Naive thymus-derived CD8-positive, alpha-beta T cell (primary cell): ENCODE measurements around the gene BLCAP. TPM values are rescaled to one million over a fixed set of nuclear protein-coding genes. Genes with fewer than 3 reads are reported as not detected.

Experiments
- ATAC-seq, 2 donors: fragments of 150-1000 bp; cut with Tn5 transposase in 1 of 2; sonication (Bioruptor Pico), chemical (Tn5 transposase) in 1 of 2; 1 replicate in 1 of 2; 2 replicates in 1 of 2; pipeline ENCODE4 v1.10.0; 2021; ENCODE audit warnings: mild to moderate bottlenecking in 2 of 2, moderate library complexity in 2 of 2
- POLR2A ChIA-PET: fragments of 350-600 bp; sonication (Branson Sonifier 250); formaldehyde crosslinking; loops from one replicate; lab custom pipeline; 2021; ENCODE audit warnings: antibody characterized with exemption; lab: Charles Lee
- DNase-seq, 10 donors: peaks; one replicate each; pipeline versions ENCODE4 v3.0.0 to v3.0.0-alpha.2; 2020 to 2022
- H3K27ac Mint-ChIP-seq, 10 donors: one replicate each; pipeline ENCODE4 v1.8.0; 2020 to 2022; ENCODE audit warnings: mild to moderate bottlenecking in 10 of 10, mixed read lengths in 10 of 10, moderate library complexity in 4 of 10, inconsistent platforms in 1 of 10
- H3K27me3 Mint-ChIP-seq, 5 donors: one replicate each; pipeline ENCODE4 v1.8.0; 2021 to 2022; ENCODE audit warnings: mixed read lengths in 5 of 5
- H3K36me3 Mint-ChIP-seq, 3 donors: one replicate each; pipeline ENCODE4 v1.8.0; 2020 to 2022; ENCODE audit warnings: mixed read lengths in 3 of 3, mild to moderate bottlenecking in 2 of 3, inconsistent platforms in 1 of 3
- H3K4me1 Mint-ChIP-seq, 4 donors: one replicate each; pipeline ENCODE4 v1.8.0; 2021 to 2022; ENCODE audit warnings: mixed read lengths in 4 of 4
- H3K4me3 Mint-ChIP-seq, 10 donors: one replicate each; pipeline ENCODE4 v1.8.0; 2020 to 2022; ENCODE audit warnings: mild to moderate bottlenecking in 10 of 10, mixed read lengths in 10 of 10, moderate library complexity in 6 of 10, inconsistent platforms in 1 of 10
- H3K9me3 Mint-ChIP-seq, 9 donors: one replicate each; pipeline ENCODE4 v1.8.0; 2020 to 2022; ENCODE audit warnings: mixed read lengths in 9 of 9, mild to moderate bottlenecking in 3 of 9, inconsistent platforms in 1 of 9, moderate library complexity in 1 of 9
- polyA plus RNA-seq, 3 donors: library from polyadenylated mRNA; unstranded; fragments of 300-500 nt; fragmentation: Illumina TruSeq; gene quantifications; one replicate each; pipeline ENCODE4 v1.2.3, GENCODE V29; 2021
- total RNA-seq, 8 experiments: library from RNA in 2 of 8; stranded (reverse) in 2 of 8; gene quantifications; one replicate each; pipeline ENCODE4 v1.2.3 and lab custom pipeline; 2021 to 2026

The BLCAP gene
- total and polyA plus RNA-seq, 5 experiments from 2014 or later = 86.6 to 99.5 (median 91.8) TPM

DNA sequence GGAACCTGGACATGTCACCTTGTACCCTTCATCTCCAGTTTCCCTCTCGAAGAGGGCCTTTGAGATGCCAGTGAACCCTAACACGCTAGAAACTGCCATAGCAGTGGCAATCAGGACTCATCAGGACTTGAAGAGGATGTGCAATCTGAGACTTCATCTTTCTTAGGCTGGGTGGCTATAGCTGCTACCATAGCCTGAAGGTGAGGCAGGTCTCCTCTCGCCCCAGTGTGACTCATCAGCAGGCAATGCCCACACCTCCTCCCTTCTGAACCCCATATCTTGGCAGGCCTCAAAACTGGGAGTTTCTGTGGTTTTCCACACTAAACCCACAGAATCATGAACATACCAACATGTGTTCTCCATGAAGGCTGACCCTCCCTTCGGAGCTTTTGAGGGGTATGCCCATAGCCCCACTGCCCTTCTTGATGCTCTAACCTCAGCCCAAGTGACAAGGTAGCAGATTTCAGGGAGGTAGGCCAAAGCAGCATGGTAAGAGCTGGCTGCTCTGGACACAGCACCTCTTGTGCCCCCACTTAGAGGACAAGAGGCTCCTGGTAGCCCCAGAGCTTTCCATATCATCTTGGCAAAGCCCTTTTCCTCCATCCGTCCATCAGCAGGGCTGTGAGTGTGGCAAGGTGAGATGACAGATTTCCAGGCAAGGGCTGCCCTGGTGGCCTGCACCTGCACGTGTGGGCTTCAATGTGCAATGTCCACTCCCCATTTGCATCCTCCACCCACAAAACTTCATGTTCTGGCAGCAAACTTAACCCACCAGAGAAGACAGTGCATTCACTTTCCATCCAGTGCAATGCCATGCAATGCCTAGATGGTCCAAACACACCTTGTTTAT, 2.6 kb downstream of the BLCAP start:
- H3K9me3 Mint-ChIP-seq = no peaks in the 10 kb centered on the region
- H3K27me3 Mint-ChIP-seq = no peaks in the 10 kb centered on the region
- H3K4me3 Mint-ChIP-seq = peak overlapping the region; percentile 26 to 94 (median 77)
- DNase-seq (no peak), ATAC-seq (no peak)
- POLR2A ChIA-PET = no interaction called here
- peaks cover 49 to 68% (median 64%) of the 10 kb centered on the region in 4 donors for H3K4me1 Mint-ChIP-seq
- H3K36me3 Mint-ChIP-seq = peaks cover 0 to 15% (median 6%) of the 10 kb centered on the region in 3 donors
- peak overlapping the region in 8 of 10 donors; percentile 7 to 99 (median 66) for H3K27ac Mint-ChIP-seq

DNA sequence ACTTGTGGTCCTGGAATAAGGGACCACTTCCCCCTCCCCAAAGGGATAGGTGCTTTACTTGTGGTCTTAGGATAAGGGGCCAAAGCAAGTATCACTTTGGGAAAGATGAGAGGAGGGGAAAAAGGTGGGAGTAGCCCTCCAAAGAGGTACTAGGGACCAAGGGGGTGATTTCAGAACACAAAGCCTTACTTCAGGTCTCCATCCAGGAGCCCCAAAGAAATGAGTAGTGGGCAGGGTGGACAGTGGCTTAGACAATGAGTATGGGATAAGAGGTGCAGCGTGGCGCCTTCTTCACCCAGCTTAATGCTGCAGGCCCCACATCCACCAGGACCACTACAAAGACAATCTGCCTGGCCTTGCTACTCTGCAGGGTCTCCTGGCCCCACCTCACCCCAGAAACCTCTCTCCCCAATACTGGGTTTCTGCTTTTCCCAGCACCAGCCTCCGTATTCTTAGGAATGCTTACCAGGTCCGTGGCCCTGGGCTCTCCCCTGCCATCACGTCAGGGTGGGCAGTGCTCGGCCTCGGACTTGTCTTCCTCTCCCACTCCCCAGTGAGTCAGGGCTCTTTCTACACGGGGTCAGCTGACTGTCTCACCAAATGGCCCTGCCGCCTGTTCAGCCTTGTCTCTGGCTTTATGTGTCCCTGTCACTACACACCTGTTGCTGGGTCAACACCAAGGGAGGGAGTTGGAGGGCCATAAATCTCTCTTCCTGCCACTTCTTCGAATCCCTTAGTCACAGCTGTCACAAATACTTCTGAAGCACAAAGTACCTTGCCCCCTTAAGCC, 3.6 kb downstream of the BLCAP start:
- H3K27ac Mint-ChIP-seq = peak overlapping the region in 3 of 10 donors; percentile 0 to 88 (median 65)
- H3K4me3 Mint-ChIP-seq = peak overlapping the region in 4 of 10 donors; percentile 26 to 89 (median 40)
- no peaks in the 10 kb centered on the region for H3K9me3 Mint-ChIP-seq
- ATAC-seq = no peak
- no peaks in the 10 kb centered on the region for H3K27me3 Mint-ChIP-seq
- peaks cover 47 to 73% (median 65%) of the 10 kb centered on the region in 4 donors for H3K4me1 Mint-ChIP-seq
- no peak for DNase-seq
- POLR2A ChIA-PET = no interaction called here
- H3K36me3 Mint-ChIP-seq = peaks cover 0 to 20% (median 6%) of the 10 kb centered on the region in 3 donors

GRCh38 chr20:37523012-37523391, 4.7 kb downstream of the BLCAP start:
- DNase-seq = no peak
- Mint-ChIP-seq H3K4me3 (peak overlapping the region in 4 of 10 donors; percentile 6 to 51 (median 17)), H3K36me3 (peaks cover 4 to 31% (median 9%) of the 10 kb centered on the region in 3 donors), H3K4me1 (peaks cover 47 to 70% (median 65%) of the 10 kb centered on the region in 4 donors), H3K27ac (no peak overlapping the region), H3K9me3 (no peaks in the 10 kb centered on the region), H3K27me3 (no peaks in the 10 kb centered on the region)
- no peak for ATAC-seq
- POLR2A ChIA-PET = no interaction called here

GRCh38 chr20:37522260-37523011, 5.2 kb downstream of the BLCAP start:
- DNase-seq (no peak), ATAC-seq (no peak)
- no peaks in the 10 kb centered on the region for H3K9me3 Mint-ChIP-seq
- H3K36me3 Mint-ChIP-seq = peaks cover 8 to 37% (median 11%) of the 10 kb centered on the region in 3 donors
- POLR2A ChIA-PET = no interaction called here
- peaks cover 47 to 74% (median 64%) of the 10 kb centered on the region in 4 donors for H3K4me1 Mint-ChIP-seq
- H3K4me3 Mint-ChIP-seq = peak overlapping the region in 1 of 10 donors; percentile 6
- no peak overlapping the region for H3K27ac Mint-ChIP-seq
- no peaks in the 10 kb centered on the region for H3K27me3 Mint-ChIP-seq

- Mint-ChIP-seq H3K36me3 (peaks cover 8 to 48% (median 11%) of the 10 kb centered on the region in 3 donors), H3K27me3 (no peaks in the 10 kb centered on the region), H3K4me3 (peak within 1 kb of the TSS; percentile 57 to 79 (median 72)), H3K4me1 (peaks cover 44 to 70% (median 57%) of the 10 kb centered on the region in 4 donors), H3K27ac (peak within 1 kb of the TSS in 2 of 10 donors; percentile 43 to 68), H3K9me3 (no peaks in the 10 kb centered on the region)
- ATAC-seq (no peak), DNase-seq (no peak)
- POLR2A ChIA-PET = no interaction called here
Observed at GRCh38 chr20:37521061-37521771, 6.5 kb downstream of the BLCAP start, which contains the start of gene NNAT. NNAT (plus strand) TSS chr20:37521250; CDS start chr20:37521332, 82 bp downstream.

DNA sequence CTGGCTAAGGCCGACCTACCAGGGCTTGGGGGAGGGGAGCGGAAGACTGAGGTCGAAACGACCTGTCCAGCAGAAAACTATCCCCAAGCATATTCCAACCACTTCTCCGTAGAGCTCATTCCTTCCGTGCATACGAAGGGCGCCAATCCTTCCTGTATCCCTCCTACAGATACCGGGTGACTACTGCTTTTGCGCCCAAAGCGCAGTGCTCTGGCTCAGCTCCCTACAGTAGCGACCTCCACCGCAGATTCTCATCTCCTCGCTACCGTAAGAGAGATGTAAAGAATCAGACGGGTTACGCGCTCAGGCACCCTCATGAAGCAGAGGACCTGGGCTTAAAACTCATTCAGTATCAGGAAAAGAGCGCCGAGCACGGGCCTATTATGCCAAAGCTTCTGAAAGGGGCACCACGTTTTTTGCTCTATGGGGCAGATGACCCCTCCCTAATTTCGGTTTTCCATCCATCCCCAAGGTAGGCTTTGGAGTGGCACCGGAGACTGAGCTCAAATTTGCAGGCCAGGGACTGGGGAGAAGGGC, 7.2 kb downstream of the BLCAP start:
- H3K4me1 Mint-ChIP-seq = peaks cover 38 to 69% (median 49%) of the 10 kb centered on the region in 4 donors
- peak overlapping the region in 1 of 10 donors; percentile 68 for H3K27ac Mint-ChIP-seq
- DNase-seq (no peak), ATAC-seq (peak in 1 of 2 donors; percentile 30)
- peak overlapping the region; percentile 52 to 79 (median 72) for H3K4me3 Mint-ChIP-seq
- POLR2A ChIA-PET = no interaction called here
- peaks cover 8 to 48% (median 11%) of the 10 kb centered on the region in 3 donors for H3K36me3 Mint-ChIP-seq
- H3K9me3 Mint-ChIP-seq = no peaks in the 10 kb centered on the region
- H3K27me3 Mint-ChIP-seq = no peaks in the 10 kb centered on the region

DNA sequence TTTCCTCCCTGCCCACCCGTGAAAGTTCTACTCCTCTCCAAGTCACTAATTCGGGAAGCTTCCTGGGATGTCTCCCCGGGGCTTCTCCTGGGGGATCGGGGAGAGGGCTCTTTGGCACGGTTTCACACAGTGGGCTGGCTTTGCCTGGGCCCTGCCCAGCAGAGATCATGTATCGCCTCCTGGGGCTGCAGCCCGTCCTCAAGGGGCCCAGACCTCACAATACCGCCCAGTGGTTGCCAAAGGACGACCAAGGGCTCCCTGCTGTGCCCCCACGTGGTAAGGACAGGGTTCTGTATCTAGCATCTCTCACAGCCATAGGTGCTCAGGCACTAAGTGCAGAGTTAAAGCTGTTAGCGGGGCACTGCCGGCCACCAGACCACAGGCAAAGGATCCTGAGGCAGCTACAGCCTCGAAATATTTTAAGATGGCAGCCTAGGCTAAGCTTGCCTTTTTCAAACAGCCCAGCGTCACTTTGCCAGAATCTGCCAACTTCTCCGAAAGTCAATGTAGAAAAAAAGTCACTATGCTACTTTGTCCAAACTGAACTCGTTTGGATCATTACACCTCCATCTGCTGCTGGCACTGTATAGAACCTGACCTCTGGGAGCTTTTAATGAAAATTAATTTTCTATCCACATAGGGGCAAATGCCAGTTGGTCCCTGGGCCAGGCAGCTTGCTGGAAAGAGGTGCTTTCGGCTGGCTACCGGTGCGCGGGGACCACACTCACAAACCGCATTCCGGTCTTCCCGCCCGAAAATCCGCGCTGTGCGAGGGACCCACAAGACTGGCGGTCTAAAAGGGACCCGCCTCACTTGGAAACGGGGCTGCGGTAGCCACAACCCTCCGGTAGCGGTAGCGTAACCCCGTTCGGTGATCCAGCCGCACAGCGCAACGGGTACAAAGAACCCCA, 7.9 kb downstream of the BLCAP start:
- POLR2A ChIA-PET = no interaction called here
- Mint-ChIP-seq H3K4me1 (peaks cover 35 to 66% (median 42%) of the 10 kb centered on the region in 4 donors), H3K27me3 (no peaks in the 10 kb centered on the region), H3K27ac (peak overlapping the region in 1 of 10 donors; percentile 68), H3K9me3 (no peaks in the 10 kb centered on the region), H3K4me3 (peak overlapping the region in 9 of 10 donors; percentile 52 to 79 (median 73)), H3K36me3 (peaks cover 8 to 52% (median 11%) of the 10 kb centered on the region in 3 donors)
- peak in 1 of 2 donors; percentile 19 for ATAC-seq
- no peak for DNase-seq

GRCh38 chr20:37518606-37519507, 8.8 kb downstream of the BLCAP start:
- POLR2A ChIA-PET = no interaction called here
- no peak overlapping the region for H3K27ac Mint-ChIP-seq
- no peaks in the 10 kb centered on the region for H3K27me3 Mint-ChIP-seq
- ATAC-seq (no peak), DNase-seq (no peak)
- H3K36me3 Mint-ChIP-seq = peaks cover 8 to 61% (median 11%) of the 10 kb centered on the region in 3 donors
- H3K4me1 Mint-ChIP-seq = peaks cover 29 to 61% (median 35%) of the 10 kb centered on the region in 4 donors
- peak overlapping the region in 2 of 10 donors; percentile 24 to 56 for H3K4me3 Mint-ChIP-seq
- no peaks in the 10 kb centered on the region for H3K9me3 Mint-ChIP-seq

DNA sequence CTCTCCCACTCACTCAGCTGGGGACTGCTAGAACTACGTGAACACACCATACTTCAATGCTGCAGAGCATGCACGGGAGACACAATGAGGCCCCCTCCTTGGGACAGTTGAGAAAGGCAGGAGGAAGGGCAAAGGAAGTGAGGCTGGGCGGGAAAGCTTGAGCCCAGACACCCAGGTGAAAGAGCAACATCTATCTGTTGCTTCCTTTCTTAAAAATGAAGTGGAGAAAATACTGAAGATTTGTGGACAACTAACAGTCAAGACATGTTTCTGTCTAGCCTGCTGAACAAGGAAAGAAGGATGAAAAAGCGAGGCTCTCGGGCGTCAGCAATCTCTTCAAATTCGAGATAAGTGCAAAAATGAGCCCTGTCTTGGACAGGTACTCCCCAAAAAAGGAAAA, 9.6 kb downstream of the BLCAP start:
- Mint-ChIP-seq H3K9me3 (no peaks in the 10 kb centered on the region), H3K4me3 (no peak overlapping the region), H3K4me1 (peaks cover 25 to 55% (median 28%) of the 10 kb centered on the region in 4 donors), H3K36me3 (peaks cover 8 to 60% (median 11%) of the 10 kb centered on the region in 3 donors), H3K27ac (no peak overlapping the region), H3K27me3 (no peaks in the 10 kb centered on the region)
- POLR2A ChIA-PET = no interaction called here
- no peak for ATAC-seq
- no peak for DNase-seq
